Activated B cell treated with CpG ODN at 0.5 μM for 24 hours (primary cell): ENCODE results near the gene EHBP1L1. TPM values are rescaled to one million over a fixed set of nuclear protein-coding genes. Genes with fewer than 3 reads are reported as not detected.

Experiments used
- ATAC-seq: fragments of 200-7000 bp; cut with Tn5 transposase; one replicate; pipeline ENCODE4 v1.10.0; 2021; ENCODE audit warnings: low read depth, mild to moderate bottlenecking, moderate library complexity
- CTCF ChIA-PET: fragments of 350-600 bp; sonication (Branson Sonifier 250); formaldehyde crosslinking; loops from one replicate; lab custom pipeline; 2021; ENCODE audit warnings: antibody characterized with exemption; lab: Charles Lee
- POLR2A ChIA-PET: fragments of 350-600 bp; sonication (Branson Sonifier 250); formaldehyde crosslinking; loops from one replicate; lab custom pipeline; 2021; ENCODE audit warnings: antibody characterized with exemption; lab: Charles Lee
- DNase-seq: peaks from one replicate; pipeline ENCODE4 v3.0.0; 2022
- H3K27ac Mint-ChIP-seq: one replicate; pipeline ENCODE4 v1.8.0; 2020; ENCODE audit warnings: mixed read lengths
- H3K27me3 Mint-ChIP-seq: one replicate; pipeline ENCODE4 v1.8.0; 2021; ENCODE audit warnings: mixed read lengths
- H3K36me3 Mint-ChIP-seq: one replicate; pipeline ENCODE4 v1.8.0; 2021; ENCODE audit warnings: low read depth, mixed read lengths
- H3K4me1 Mint-ChIP-seq: one replicate; pipeline ENCODE4 v1.8.0; 2021; ENCODE audit warnings: mixed read lengths
- H3K4me3 Mint-ChIP-seq: one replicate; pipeline ENCODE4 v1.8.0; 2020; ENCODE audit warnings: mild to moderate bottlenecking, mixed read lengths
- H3K9me3 Mint-ChIP-seq: one replicate; pipeline ENCODE4 v1.8.0; 2020; ENCODE audit warnings: mixed read lengths
- intact Hi-C: fragments of 100-400 bp; cut with micrococcal nuclease; formaldehyde crosslinking; loops from one replicate; pipeline ENCODE4 v1.15.1; 2024
- total RNA-seq: library from RNA; stranded (reverse); gene quantifications from 2 replicates; pipeline ENCODE4 v1.2.3, GENCODE V29; 2022
- TF ChIP-seq, protein P1 (sequence below): fragments of 200-600 bp; IDR thresholded peaks from one replicate; pipeline ENCODE4 v1.8.0; 2022; ENCODE audit warnings: antibody characterized with exemption, mild to moderate bottlenecking

The EHBP1L1 gene
- total RNA-seq, 1 donor from 2014 or later, result 163 TPM

GRCh38 chr11:65613091-65613928 lies 37.5 kb downstream of the EHBP1L1 start:
- peak overlapping the region; percentile 83 for H3K27ac Mint-ChIP-seq
- peaks cover 61% of the 10 kb centered on the region for H3K36me3 Mint-ChIP-seq
- intact Hi-C loops, result no loop called here
- CTCF ChIA-PET, result interaction anchor here (0.9 to 2.9 kb wide), 3 partner anchors 13 to 73 kb away, joined by 4 to 14 read pairs (median 6); no protein-coding TSS in a partner anchor
- TF ChIP-seq, protein P1, sequence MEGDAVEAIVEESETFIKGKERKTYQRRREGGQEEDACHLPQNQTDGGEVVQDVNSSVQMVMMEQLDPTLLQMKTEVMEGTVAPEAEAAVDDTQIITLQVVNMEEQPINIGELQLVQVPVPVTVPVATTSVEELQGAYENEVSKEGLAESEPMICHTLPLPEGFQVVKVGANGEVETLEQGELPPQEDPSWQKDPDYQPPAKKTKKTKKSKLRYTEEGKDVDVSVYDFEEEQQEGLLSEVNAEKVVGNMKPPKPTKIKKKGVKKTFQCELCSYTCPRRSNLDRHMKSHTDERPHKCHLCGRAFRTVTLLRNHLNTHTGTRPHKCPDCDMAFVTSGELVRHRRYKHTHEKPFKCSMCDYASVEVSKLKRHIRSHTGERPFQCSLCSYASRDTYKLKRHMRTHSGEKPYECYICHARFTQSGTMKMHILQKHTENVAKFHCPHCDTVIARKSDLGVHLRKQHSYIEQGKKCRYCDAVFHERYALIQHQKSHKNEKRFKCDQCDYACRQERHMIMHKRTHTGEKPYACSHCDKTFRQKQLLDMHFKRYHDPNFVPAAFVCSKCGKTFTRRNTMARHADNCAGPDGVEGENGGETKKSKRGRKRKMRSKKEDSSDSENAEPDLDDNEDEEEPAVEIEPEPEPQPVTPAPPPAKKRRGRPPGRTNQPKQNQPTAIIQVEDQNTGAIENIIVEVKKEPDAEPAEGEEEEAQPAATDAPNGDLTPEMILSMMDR, result no peak
- no peak for DNase-seq
- peaks cover 66% of the 10 kb centered on the region for H3K4me1 Mint-ChIP-seq
- ATAC-seq, result no peak
- POLR2A ChIA-PET, result interaction anchor here (0.5 to 8.5 kb wide), 19 partner anchors 10 to 276 kb away, joined by 3 to 108 read pairs (median 6); partner anchors contain the start of genes CCDC85B, CFL1, EHBP1L1 and FAM89B
- peak overlapping the region; percentile 97 for H3K4me3 Mint-ChIP-seq
- H3K9me3 Mint-ChIP-seq, result no peaks in the 10 kb centered on the region
- H3K27me3 Mint-ChIP-seq, result no peaks in the 10 kb centered on the region

DNA sequence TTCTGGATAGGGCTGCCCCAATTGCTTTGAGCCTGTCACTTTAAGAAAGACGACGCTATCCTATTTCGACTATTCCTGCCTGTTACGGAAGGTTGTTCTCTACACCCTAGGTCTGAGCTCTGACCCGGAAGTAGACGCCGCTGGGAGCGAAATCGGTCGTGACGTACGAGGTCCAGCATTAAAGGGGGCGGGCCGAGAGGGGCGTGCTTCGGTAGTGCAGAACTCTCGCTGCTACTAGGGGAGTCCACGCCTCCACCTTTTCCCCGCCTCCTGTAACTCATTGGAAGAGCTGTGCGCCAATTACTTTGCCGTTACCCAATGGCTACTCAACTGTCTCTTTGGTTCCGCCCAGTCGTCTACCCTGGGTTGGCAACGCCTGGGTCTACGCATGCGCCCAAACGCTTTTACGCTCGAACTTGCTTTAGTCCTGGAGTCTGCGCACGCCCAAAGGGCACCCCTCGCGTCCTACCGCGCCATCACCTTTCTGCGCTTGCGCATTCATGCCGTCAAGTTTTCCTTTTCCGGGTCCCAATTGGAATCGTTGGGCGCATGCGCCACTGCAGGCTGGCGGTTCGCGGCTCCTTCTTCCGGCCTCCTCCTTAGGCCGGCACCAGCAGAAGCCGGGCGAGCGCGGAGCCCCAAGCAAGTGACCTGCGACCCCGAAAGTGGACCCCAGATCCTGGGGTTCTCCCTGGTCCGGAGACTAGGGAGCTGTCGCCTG lies 39.5 kb downstream of the EHBP1L1 start, which contains the start of gene PCNX3:
Gene PCNX3, plus strand, starts transcription at position 548 of the 721 bp plus-strand sequence. CDS start 536 bp downstream, outside the sequence.
- H3K36me3 Mint-ChIP-seq, result peaks cover 59% of the 10 kb centered on the region
- no peaks in the 10 kb centered on the region for H3K9me3 Mint-ChIP-seq
- TF ChIP-seq, protein P1, result no peak
- DNase-seq (peak; percentile 96), ATAC-seq (peak; percentile 90)
- intact Hi-C loops, result loop anchor here (1.0 to 5.0 kb wide), 12 partner anchors 25 to 732 kb away; partner anchors contain the start of genes B4GAT1, BANF1, BRMS1 and C11orf68
- H3K27ac Mint-ChIP-seq, result peak within 1 kb of the TSS; percentile 96
- ChIA-PET CTCF (interaction anchor here (0.9 to 2.9 kb wide), 9 partner anchors 21 to 245 kb away, joined by 3 to 14 read pairs (median 5); partner anchors contain the start of genes FAM89B, MUS81, RELA and SCYL1), POLR2A (interaction anchor here (0.7 to 8.5 kb wide), 38 partner anchors 8 to 1228 kb away, joined by 3 to 108 read pairs (median 5); partner anchors contain the start of genes ARL2, BANF1, CCDC85B and CFL1)
- no peaks in the 10 kb centered on the region for H3K27me3 Mint-ChIP-seq
- peaks cover 58% of the 10 kb centered on the region for H3K4me1 Mint-ChIP-seq
- H3K4me3 Mint-ChIP-seq, result peak within 1 kb of the TSS; percentile 97

GRCh38 chr11:65615950-65616574 lies 40.2 kb downstream of the EHBP1L1 start:
- Mint-ChIP-seq H3K27ac (peak overlapping the region; percentile 96), H3K4me1 (peaks cover 52% of the 10 kb centered on the region), H3K27me3 (no peaks in the 10 kb centered on the region), H3K9me3 (no peaks in the 10 kb centered on the region), H3K4me3 (peak overlapping the region; percentile 97), H3K36me3 (peaks cover 57% of the 10 kb centered on the region)
- DNase-seq (no peak), ATAC-seq (no peak)
- ChIA-PET CTCF (interaction anchor here (0.9 to 1.4 kb wide), 4 partner anchors 10 to 244 kb away, joined by 3 to 5 read pairs (median 4); partner anchors contain the start of gene MUS81), POLR2A (interaction anchor here (1.0 to 8.5 kb wide), 23 partner anchors 9 to 481 kb away, joined by 3 to 108 read pairs (median 7); partner anchors contain the start of genes CCDC85B, CFL1, DPF2 and EHBP1L1)
- intact Hi-C loops, result loop anchor here (1.0 to 5.0 kb wide), 12 partner anchors 24 to 731 kb away; partner anchors contain the start of genes B4GAT1, BANF1, BRMS1 and C11orf68
- TF ChIP-seq, protein P1, result no peak

DNA sequence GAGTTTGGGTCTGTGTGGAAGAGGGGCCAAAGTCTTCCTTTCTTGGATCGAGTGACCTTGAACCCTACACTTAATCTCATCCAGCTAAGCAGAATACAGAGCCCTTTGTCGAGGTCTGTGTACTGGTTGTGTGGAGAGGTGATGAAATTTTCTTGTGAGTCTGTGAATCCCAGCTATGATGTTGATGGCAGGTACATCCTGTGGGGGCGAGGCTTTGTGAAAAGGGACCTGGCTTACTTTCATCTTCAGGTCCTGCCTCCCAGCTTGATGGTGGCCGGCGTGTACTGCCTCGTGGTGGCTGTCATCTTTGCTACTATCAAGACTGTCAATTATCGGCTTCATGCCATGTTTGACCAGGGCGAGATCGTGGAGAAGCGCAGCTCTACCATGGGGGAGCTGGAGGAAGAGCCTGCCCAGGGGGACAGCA lies 40.7 kb downstream of the EHBP1L1 start:
- H3K27ac Mint-ChIP-seq, result peak overlapping the region; percentile 85
- H3K4me3 Mint-ChIP-seq, result peak overlapping the region; percentile 92
- no peak for DNase-seq
- CTCF ChIA-PET, result interaction anchor here (0.9 to 1.1 kb wide), 2 partner anchors 9 to 23 kb away, joined by 3 to 5 read pairs; no protein-coding TSS in a partner anchor
- TF ChIP-seq, protein P1, result no peak
- POLR2A ChIA-PET, result interaction anchor here (2.0 to 8.5 kb wide), 5 partner anchors 23 to 96 kb away, joined by 5 to 108 read pairs (median 60); partner anchors contain the start of genes EHBP1L1, FAM89B, KAT5 and SIPA1
- H3K4me1 Mint-ChIP-seq, result peaks cover 47% of the 10 kb centered on the region
- peaks cover 62% of the 10 kb centered on the region for H3K36me3 Mint-ChIP-seq
- no peaks in the 10 kb centered on the region for H3K9me3 Mint-ChIP-seq
- ATAC-seq, result no peak
- intact Hi-C loops, result loop anchor here (5.0 kb wide), 1 partner anchor 731 kb away; the partner anchor contains the start of genes B4GAT1 and BRMS1
- no peaks in the 10 kb centered on the region for H3K27me3 Mint-ChIP-seq
